HCT116 (cell line): Measurements from ENCODE around the gene NEK1.

Experiments used
- CBX3 ChIP-seq: IDR thresholded peaks from 2 replicates; pipeline ENCODE4 v1.6.1; 2012; ENCODE audit warnings: low read depth
- CTCF ChIP-seq, 3 experiments: fragments of 200-600 bp in 1 of 3; sonication (generic) in 1 of 3; IDR thresholded peaks in 2 of 3; conservative IDR thresholded peaks in 1 of 3; 2 replicates each; pipeline ENCODE4 v1.5.1; 2012 to 2017; ENCODE audit warnings: low read depth in 2 of 3, low read length in 2 of 3, antibody characterized with exemption in 1 of 3, borderline replicate concordance in 1 of 3, control low read depth in 1 of 3, mild to moderate bottlenecking in 1 of 3, mixed read lengths in 1 of 3, mixed run types in 1 of 3, moderate library complexity in 1 of 3; ENCODE audit not compliant: insufficient read depth in 1 of 3
- EZH2 ChIP-seq: fragments of 200-600 bp; sonication (generic); IDR thresholded peaks from 2 replicates; pipeline ENCODE4 v1.6.1; 2017; ENCODE audit warnings: antibody characterized with exemption, mixed run types
- POLR2A ChIP-seq: IDR thresholded peaks from 2 replicates; pipeline ENCODE4 v1.7.0; 2011; ENCODE audit warnings: borderline replicate concordance; ENCODE audit not compliant: insufficient read depth, insufficient read length; ENCODE audit errors: extremely low read depth
- RAD21 ChIP-seq: IDR thresholded peaks from 2 replicates; pipeline ENCODE4 v1.6.1; 2012; ENCODE audit warnings: low read depth, mild to moderate bottlenecking
- SRF ChIP-seq: IDR thresholded peaks from 2 replicates; pipeline ENCODE4 v1.6.1; 2012; ENCODE audit warnings: low read depth
- ZNF274 ChIP-seq: fragments of 200-500 bp; sonication (Bioruptor generic); IDR thresholded peaks from 2 replicates; pipeline ENCODE4 v1.6.1; 2014; ENCODE audit warnings: mild to moderate bottlenecking, low read depth, low read length, inconsistent platforms

GRCh38 chr4:169362607-169363006 lies 249.8 kb downstream of the NEK1 start:
- TF ChIP-seq CTCF (IDR thresholded peaks at IDR 0.05 in 2 of 3, conservative IDR thresholded peaks at IDR 0.05 in 1 of 3; ENCODE audit: borderline replicate concordance in 1 of 3, insufficient read depth in 1 of 3, low read depth in 2 of 3, low read length in 2 of 3) (no peak), ZNF274 (no peak), POLR2A (no peak), RAD21 (no peak), CBX3 (no peak), EZH2 (no peak), SRF (no peak)
